Measurements from ENCODE around the gene KCTD7. TPM values are rescaled to one million over a fixed set of nuclear protein-coding genes. Genes with fewer than 3 reads are reported as not detected.

KCTD7 gene
- total and polyA plus RNA-seq, 2 donors (not counting 1 experiment from before 2014, with no cell fraction given), result 15.2 to 17.4 TPM

DNA sequence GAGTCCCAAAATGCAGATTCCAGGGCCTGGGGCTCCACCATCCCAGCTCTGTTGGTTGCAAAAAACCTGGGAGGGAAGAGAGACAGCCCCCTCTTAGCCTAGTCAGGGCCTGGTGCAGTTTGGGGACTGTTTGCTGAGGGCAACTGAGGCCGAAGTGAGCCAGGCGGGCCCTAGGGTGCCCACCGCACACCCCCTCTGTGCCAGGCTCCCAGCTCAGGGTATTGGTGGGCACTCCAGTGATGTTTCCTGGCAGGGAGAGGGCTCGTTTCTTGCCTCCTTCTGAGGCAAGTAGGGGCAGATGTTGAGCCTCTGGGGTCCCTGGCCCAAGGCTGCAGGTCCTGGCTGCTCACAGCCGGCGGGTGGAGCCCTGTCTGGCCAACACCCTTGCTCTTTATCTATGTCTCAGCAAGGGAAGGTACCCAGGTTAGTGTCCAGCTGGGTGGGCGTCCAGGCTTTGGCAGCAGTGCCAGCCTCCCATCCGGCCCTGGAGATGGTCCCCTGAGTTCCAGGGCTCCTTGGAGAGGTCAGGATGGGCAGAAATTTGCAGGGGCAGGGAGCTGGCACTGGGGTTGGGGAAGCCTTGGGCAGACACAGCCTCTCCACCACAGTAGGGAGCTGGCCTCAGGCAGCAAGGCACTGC is 37.8 kb downstream of the KCTD7 start:
- no peaks in the 10 kb centered on the region for H4K20me1 ChIP-seq (ENCODE audit: control insufficient read depth, extremely low read depth, insufficient read depth, low read length)
- no peaks in the 10 kb centered on the region for H3K9me3 ChIP-seq (ENCODE audit: control insufficient read depth, insufficient read depth, low read depth, low read length)
- no peak overlapping the region for H3K9ac ChIP-seq (ENCODE audit: insufficient read depth, low read length)
- H3K79me2 ChIP-seq (ENCODE audit: control insufficient read depth, insufficient read depth, low read length), result peaks cover 31% of the 10 kb centered on the region
- no peak overlapping the region for H2AFZ ChIP-seq (ENCODE audit: low read length)
- no peak for TF ChIP-seq EZH2 (IDR thresholded peaks at IDR 0.05; ENCODE audit: low read length, missing control alignments)
- TF ChIP-seq, protein P1, sequence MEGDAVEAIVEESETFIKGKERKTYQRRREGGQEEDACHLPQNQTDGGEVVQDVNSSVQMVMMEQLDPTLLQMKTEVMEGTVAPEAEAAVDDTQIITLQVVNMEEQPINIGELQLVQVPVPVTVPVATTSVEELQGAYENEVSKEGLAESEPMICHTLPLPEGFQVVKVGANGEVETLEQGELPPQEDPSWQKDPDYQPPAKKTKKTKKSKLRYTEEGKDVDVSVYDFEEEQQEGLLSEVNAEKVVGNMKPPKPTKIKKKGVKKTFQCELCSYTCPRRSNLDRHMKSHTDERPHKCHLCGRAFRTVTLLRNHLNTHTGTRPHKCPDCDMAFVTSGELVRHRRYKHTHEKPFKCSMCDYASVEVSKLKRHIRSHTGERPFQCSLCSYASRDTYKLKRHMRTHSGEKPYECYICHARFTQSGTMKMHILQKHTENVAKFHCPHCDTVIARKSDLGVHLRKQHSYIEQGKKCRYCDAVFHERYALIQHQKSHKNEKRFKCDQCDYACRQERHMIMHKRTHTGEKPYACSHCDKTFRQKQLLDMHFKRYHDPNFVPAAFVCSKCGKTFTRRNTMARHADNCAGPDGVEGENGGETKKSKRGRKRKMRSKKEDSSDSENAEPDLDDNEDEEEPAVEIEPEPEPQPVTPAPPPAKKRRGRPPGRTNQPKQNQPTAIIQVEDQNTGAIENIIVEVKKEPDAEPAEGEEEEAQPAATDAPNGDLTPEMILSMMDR (conservative IDR thresholded peaks at IDR 0.05 in 1 of 2, IDR thresholded peaks at IDR 0.05 in 1 of 2; ENCODE audit: low read depth in 1 of 2, low read length in 2 of 2), result no peak
- H3K4me3 ChIP-seq (replicated peaks in 1 of 4; ENCODE audit: control extremely low read depth in 1 of 4, insufficient read depth in 1 of 4, low read depth in 3 of 4, low read length in 4 of 4), result no peak overlapping the region
- no peaks in the 10 kb centered on the region for H3K4me1 ChIP-seq (ENCODE audit: control insufficient read depth, extremely low read depth, insufficient read depth, low read length)
- peaks cover 9% of the 10 kb centered on the region for H3K36me3 ChIP-seq (ENCODE audit: control insufficient read depth, insufficient read depth, low read length)
- no peak for DNase-seq (ENCODE audit: low read depth in 2 of 2)
- no peak overlapping the region for H3K4me2 ChIP-seq (ENCODE audit: extremely low read depth, insufficient read depth, low read length)
- H3K27me3 ChIP-seq (ENCODE audit: control insufficient read depth, insufficient read depth, low read length), result no peaks in the 10 kb centered on the region
- H3K27ac ChIP-seq (ENCODE audit: insufficient read depth, low read length), result no peak overlapping the region

DNA sequence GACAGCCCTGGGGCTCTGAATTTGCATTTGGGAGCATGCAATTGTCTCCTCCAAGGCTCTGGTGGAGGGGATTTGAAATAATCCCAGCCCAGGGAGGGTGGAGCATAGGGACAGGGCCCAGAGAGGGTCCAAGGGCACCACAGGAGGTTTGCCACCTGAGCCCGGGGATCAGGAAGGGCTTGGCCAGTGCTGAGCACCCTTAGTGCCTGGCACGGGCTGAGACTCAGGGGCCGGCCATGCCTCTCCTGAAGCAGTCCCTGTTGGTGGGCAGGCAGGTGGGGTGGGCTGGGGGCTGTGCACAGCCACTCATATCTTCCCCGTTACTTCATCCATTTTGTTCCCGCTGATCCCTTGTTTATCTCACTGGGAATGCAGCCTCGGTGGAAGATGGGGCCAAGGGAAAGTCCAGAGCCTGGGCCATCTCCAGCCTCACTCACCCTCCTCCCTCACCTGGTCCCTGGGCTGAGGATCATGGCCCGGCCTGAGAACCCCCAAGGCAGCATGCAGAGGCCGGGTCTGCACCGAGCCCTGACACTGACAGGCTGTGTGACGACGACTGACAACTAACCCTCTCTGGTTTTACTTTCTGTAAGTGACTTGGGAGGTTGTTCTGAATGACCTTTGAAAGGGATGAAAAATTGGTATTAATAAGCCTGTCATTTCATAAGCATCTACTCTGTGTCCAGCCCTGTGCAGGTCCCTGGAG is 38.5 kb downstream of the KCTD7 start:
- TF ChIP-seq EZH2 (IDR thresholded peaks at IDR 0.05; ENCODE audit: low read length, missing control alignments), result no peak
- TF ChIP-seq, protein P1 (conservative IDR thresholded peaks at IDR 0.05 in 1 of 2, IDR thresholded peaks at IDR 0.05 in 1 of 2; ENCODE audit: low read depth in 1 of 2, low read length in 2 of 2), result no peak
- H3K27me3 ChIP-seq (ENCODE audit: control insufficient read depth, insufficient read depth, low read length), result no peaks in the 10 kb centered on the region
- no peak overlapping the region for H3K9ac ChIP-seq (ENCODE audit: insufficient read depth, low read length)
- H3K9me3 ChIP-seq (ENCODE audit: control insufficient read depth, insufficient read depth, low read depth, low read length), result no peaks in the 10 kb centered on the region
- DNase-seq (ENCODE audit: low read depth in 2 of 2), result no peak
- H3K4me1 ChIP-seq (ENCODE audit: control insufficient read depth, extremely low read depth, insufficient read depth, low read length), result no peaks in the 10 kb centered on the region
- no peaks in the 10 kb centered on the region for H4K20me1 ChIP-seq (ENCODE audit: control insufficient read depth, extremely low read depth, insufficient read depth, low read length)
- H2AFZ ChIP-seq (ENCODE audit: low read length), result no peak overlapping the region
- peaks cover 28% of the 10 kb centered on the region for H3K79me2 ChIP-seq (ENCODE audit: control insufficient read depth, insufficient read depth, low read length)
- H3K4me2 ChIP-seq (ENCODE audit: extremely low read depth, insufficient read depth, low read length), result no peak overlapping the region
- H3K4me3 ChIP-seq (replicated peaks in 1 of 4; ENCODE audit: control extremely low read depth in 1 of 4, insufficient read depth in 1 of 4, low read depth in 3 of 4, low read length in 4 of 4), result no peak overlapping the region
- H3K27ac ChIP-seq (ENCODE audit: insufficient read depth, low read length), result no peak overlapping the region
- H3K36me3 ChIP-seq (ENCODE audit: control insufficient read depth, insufficient read depth, low read length), result peaks cover 9% of the 10 kb centered on the region

DNA sequence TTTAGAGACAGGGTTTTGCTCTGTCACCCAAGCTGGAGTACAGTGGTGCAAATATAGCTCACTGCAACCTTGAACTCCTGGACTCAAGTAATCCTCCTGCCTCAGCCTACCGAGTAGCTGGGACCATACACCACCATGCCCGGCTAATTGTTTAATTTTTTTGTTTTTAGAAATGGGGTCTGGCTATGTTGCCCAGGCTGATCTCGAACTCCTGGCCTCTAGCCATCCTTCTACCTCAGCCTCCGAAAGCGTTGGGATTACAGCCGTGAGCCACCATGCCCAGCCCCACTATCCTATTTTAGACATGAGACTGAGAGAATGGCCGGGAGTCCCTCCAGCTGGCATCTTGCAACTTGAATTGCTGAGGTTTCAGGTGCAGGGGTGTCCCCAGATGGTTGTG is 39.4 kb downstream of the KCTD7 start:
- H3K9ac ChIP-seq (ENCODE audit: insufficient read depth, low read length), result no peak overlapping the region
- H3K36me3 ChIP-seq (ENCODE audit: control insufficient read depth, insufficient read depth, low read length), result peaks cover 9% of the 10 kb centered on the region
- no peak for DNase-seq (ENCODE audit: low read depth in 2 of 2)
- no peak overlapping the region for H3K4me3 ChIP-seq (replicated peaks in 1 of 4; ENCODE audit: control extremely low read depth in 1 of 4, insufficient read depth in 1 of 4, low read depth in 3 of 4, low read length in 4 of 4)
- no peaks in the 10 kb centered on the region for H4K20me1 ChIP-seq (ENCODE audit: control insufficient read depth, extremely low read depth, insufficient read depth, low read length)
- H2AFZ ChIP-seq (ENCODE audit: low read length), result no peak overlapping the region
- H3K4me1 ChIP-seq (ENCODE audit: control insufficient read depth, extremely low read depth, insufficient read depth, low read length), result peaks cover under 1% of the 10 kb centered on the region
- no peaks in the 10 kb centered on the region for H3K27me3 ChIP-seq (ENCODE audit: control insufficient read depth, insufficient read depth, low read length)
- H3K9me3 ChIP-seq (ENCODE audit: control insufficient read depth, insufficient read depth, low read depth, low read length), result no peaks in the 10 kb centered on the region
- TF ChIP-seq, protein P1 (conservative IDR thresholded peaks at IDR 0.05 in 1 of 2, IDR thresholded peaks at IDR 0.05 in 1 of 2; ENCODE audit: low read depth in 1 of 2, low read length in 2 of 2), result no peak
- TF ChIP-seq EZH2 (IDR thresholded peaks at IDR 0.05; ENCODE audit: low read length, missing control alignments), result no peak
- no peak overlapping the region for H3K27ac ChIP-seq (ENCODE audit: insufficient read depth, low read length)
- H3K4me2 ChIP-seq (ENCODE audit: extremely low read depth, insufficient read depth, low read length), result no peak overlapping the region
- peaks cover 20% of the 10 kb centered on the region for H3K79me2 ChIP-seq (ENCODE audit: control insufficient read depth, insufficient read depth, low read length)
